Hepatocyte (in vitro differentiated cells): ENCODE results near the gene TCF23. TPM values are rescaled to one million over a fixed set of nuclear protein-coding genes. Genes with fewer than 3 reads are reported as not detected.

Source experiments
- DNase-seq: peaks from one replicate; pipeline ENCODE4 v3.0.0-alpha.2; 2016; ENCODE audit warnings: low spot score
- H2AFZ ChIP-seq: fragments of 200-600 bp; sonication (generic); 2 replicates; pipeline ENCODE4 v1.6.0; 2016; ENCODE audit warnings: antibody characterized with exemption, mild to moderate bottlenecking
- H3K27ac ChIP-seq: fragments of 200-600 bp; sonication (generic); 2 replicates; pipeline ENCODE4 v1.5.1; 2016; ENCODE audit warnings: mild to moderate bottlenecking
- H3K27me3 ChIP-seq: fragments of 200-600 bp; sonication (generic); 2 replicates; pipeline ENCODE4 v1.6.1; 2016
- H3K36me3 ChIP-seq: fragments of 200-600 bp; sonication (generic); replicated peaks from 2 replicates; pipeline ENCODE4 v1.5.1; 2016; ENCODE audit warnings: low read depth; ENCODE audit not compliant: insufficient read depth
- H3K4me1 ChIP-seq: fragments of 200-600 bp; sonication (generic); 2 replicates; pipeline ENCODE4 v1.5.1; 2016; ENCODE audit warnings: mild to moderate bottlenecking, moderate library complexity; ENCODE audit not compliant: insufficient read depth
- H3K4me2 ChIP-seq: fragments of 200-600 bp; sonication (generic); 2 replicates; pipeline ENCODE4 v1.6.0; 2016
- H3K4me3 ChIP-seq: fragments of 200-600 bp; sonication (generic); 2 replicates; pipeline ENCODE4 v1.5.1; 2016; ENCODE audit warnings: mild to moderate bottlenecking
- H3K79me2 ChIP-seq: fragments of 200-600 bp; sonication (generic); 2 replicates; pipeline ENCODE4 v1.6.0; 2017; ENCODE audit warnings: mild to moderate bottlenecking
- H3K9me2 ChIP-seq: fragments of 200-600 bp; sonication (generic); replicated peaks from 2 replicates; pipeline ENCODE4 v1.6.0; 2017; ENCODE audit warnings: mild to moderate bottlenecking; ENCODE audit not compliant: insufficient read depth
- H3K9me3 ChIP-seq: fragments of 200-600 bp; sonication (generic); 2 replicates; pipeline ENCODE4 v1.5.1; 2016; ENCODE audit warnings: low read depth, mild to moderate bottlenecking
- H4K20me1 ChIP-seq: fragments of 200-600 bp; sonication (generic); 2 replicates; pipeline ENCODE4 v1.6.0; 2016; ENCODE audit warnings: mild to moderate bottlenecking; ENCODE audit not compliant: insufficient read depth, poor library complexity, severe bottlenecking
- CTCF ChIP-seq: fragments of 200-600 bp; sonication (generic); IDR thresholded peaks from 2 replicates; pipeline ENCODE4 v1.5.1; 2016; ENCODE audit warnings: antibody characterized with exemption, mild to moderate bottlenecking; ENCODE audit not compliant: poor library complexity
- EZH2 ChIP-seq: fragments of 200-600 bp; sonication (generic); IDR thresholded peaks from 2 replicates; pipeline ENCODE4 v1.6.1; 2016; ENCODE audit warnings: antibody characterized with exemption, mild to moderate bottlenecking, borderline replicate concordance
- EZH2phosphoT487 ChIP-seq: fragments of 200-600 bp; sonication (generic); IDR thresholded peaks from one replicate; pipeline ENCODE4 v1.6.1; 2018; ENCODE audit warnings: antibody characterized with exemption, mild to moderate bottlenecking, low read depth, moderate library complexity; ENCODE audit not compliant: unreplicated experiment, severe bottlenecking
- WGBS: methylation state at CpG from one replicate; pipeline ENCODE4 v1.1.6; 2016; ENCODE audit warnings: low lambda C conversion rate; ENCODE audit errors: missing lambda C conversion rate; 5-methylcytosine and 5-hydroxymethylcytosine counted together
- polyA plus RNA-seq: library from polyadenylated mRNA; unstranded; fragments of >200 nt; fragmentation: Nextera tagmentation; extraction: Ambion mirVana; gene quantifications from 2 replicates; pipeline ENCODE4 v1.2.1, GENCODE V29; 2016
- total RNA-seq: library from RNA; depleted of rRNA; stranded (reverse); fragments of >200 nt; gene quantifications from 2 replicates; pipeline ENCODE4 v1.2.3, GENCODE V29; 2014

The TCF23 gene
- total and polyA plus RNA-seq, 2 experiments from 2014 or later: not detected

- H3K27ac ChIP-seq: no peak overlapping the region
Measured at GRCh38 chr2:27136751-27137150, 12.1 kb upstream of the TCF23 start.

GRCh38 chr2:27137322-27137935 lies 11.4 kb upstream of the TCF23 start:
- no peaks in the 10 kb centered on the region for H3K9me3 ChIP-seq
- peaks cover 9% of the 10 kb centered on the region for H4K20me1 ChIP-seq
- H3K27ac ChIP-seq: no peak overlapping the region
- H2AFZ ChIP-seq: no peak overlapping the region
- DNase-seq: no peak
- H3K9me2 ChIP-seq: no peaks in the 10 kb centered on the region
- no peaks in the 10 kb centered on the region for H3K36me3 ChIP-seq
- no peak overlapping the region for H3K4me2 ChIP-seq
- peaks cover 10% of the 10 kb centered on the region for H3K4me1 ChIP-seq
- WGBS: 92% methylated on average over 20 of the region's 21 CpGs
- H3K4me3 ChIP-seq: no peak overlapping the region
- H3K79me2 ChIP-seq: peaks cover 18% of the 10 kb centered on the region
- H3K27me3 ChIP-seq: no peaks in the 10 kb centered on the region
- TF ChIP-seq EZH2 (no peak), CTCF (no peak), EZH2phosphoT487 (no peak)

More at GRCh38 chr2:27136751-27137150, 12.1 kb upstream of the TCF23 start:
- DNase-seq: no peak
- Histone ChIP-seq H3K4me2 (no peak overlapping the region), H3K4me1 (peaks cover 10% of the 10 kb centered on the region), H3K9me2 (no peaks in the 10 kb centered on the region), H3K79me2 (peaks cover 19% of the 10 kb centered on the region), H3K4me3 (no peak overlapping the region), H3K9me3 (no peaks in the 10 kb centered on the region), H2AFZ (no peak overlapping the region), H4K20me1 (peaks cover 9% of the 10 kb centered on the region), H3K36me3 (no peaks in the 10 kb centered on the region), H3K27me3 (no peaks in the 10 kb centered on the region)
- TF ChIP-seq EZH2 (no peak), CTCF (no peak), EZH2phosphoT487 (no peak)
- WGBS: 97% methylated on average over 7 of the region's 7 CpGs

- H3K9me2 ChIP-seq: no peaks in the 10 kb centered on the region
- H3K27me3 ChIP-seq: no peaks in the 10 kb centered on the region
- no peak for DNase-seq
- peaks cover 6% of the 10 kb centered on the region for H3K4me1 ChIP-seq
- TF ChIP-seq EZH2: no peak
- no peak for TF ChIP-seq EZH2phosphoT487
- TF ChIP-seq CTCF: no peak
- H3K79me2 ChIP-seq: peaks cover 11% of the 10 kb centered on the region
- H4K20me1 ChIP-seq: peaks cover 6% of the 10 kb centered on the region
- no peak overlapping the region for H3K4me3 ChIP-seq
- no peak overlapping the region for H2AFZ ChIP-seq
- WGBS: 89% methylated on average over 7 of the region's 7 CpGs
- no peaks in the 10 kb centered on the region for H3K9me3 ChIP-seq
- H3K36me3 ChIP-seq: no peaks in the 10 kb centered on the region
- no peak overlapping the region for H3K4me2 ChIP-seq
- H3K27ac ChIP-seq: no peak overlapping the region
Measured at GRCh38 chr2:27138111-27138510, 10.7 kb upstream of the TCF23 start.
